ENCODE results near the gene TBC1D16.

DNA sequence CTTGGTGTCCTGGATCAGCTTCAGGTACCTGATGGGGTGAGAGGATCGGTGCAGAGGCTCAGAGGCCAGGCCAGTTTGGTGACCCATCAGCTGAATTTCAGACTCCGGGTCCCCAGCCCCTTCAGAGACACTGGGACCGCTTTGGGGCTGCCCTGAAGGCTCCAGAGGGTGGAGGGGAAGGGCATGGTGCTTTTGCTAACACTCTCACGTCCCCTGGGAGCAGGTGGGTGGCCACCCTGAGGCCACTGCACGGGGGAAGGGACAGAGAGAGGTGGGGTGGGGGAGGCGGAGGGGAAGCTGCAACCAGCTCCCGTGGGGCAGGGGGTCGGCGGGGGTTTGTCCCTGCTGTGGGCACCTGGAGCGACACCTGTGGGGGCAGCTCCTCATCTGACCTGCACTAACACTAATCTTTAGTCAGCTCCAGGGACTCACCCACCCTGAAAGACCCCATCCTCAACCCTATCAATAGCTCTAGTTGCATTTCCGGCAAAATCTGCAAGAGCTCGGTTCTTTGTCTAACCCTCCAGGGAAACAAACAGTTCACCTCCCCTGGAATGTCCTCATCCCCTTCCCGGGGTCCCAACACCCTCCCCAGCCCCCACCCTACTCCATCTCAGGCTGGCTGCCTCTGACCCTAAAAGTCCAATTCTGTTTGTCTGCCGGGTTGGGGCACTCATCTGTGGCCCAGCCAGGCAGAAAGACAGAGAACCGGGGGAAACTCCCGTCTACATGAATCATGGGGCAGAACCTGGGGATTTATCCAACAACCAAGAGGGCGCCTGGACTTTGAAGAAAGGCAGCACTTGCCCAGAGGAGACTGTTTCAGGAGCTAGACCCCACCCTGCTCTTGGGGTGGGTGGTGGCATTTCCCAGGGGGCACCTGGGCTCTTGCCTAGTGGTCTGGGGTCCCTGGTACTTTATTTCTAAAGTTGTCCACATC lies 104.5 kb downstream of the TBC1D16 start:
- TF ChIP-seq CTCF (conservative IDR thresholded peaks at IDR 0.05) (no peak), ZFX (IDR thresholded peaks at IDR 0.05) (no peak)

All from C4-2B (cell line).